Immature natural killer cell (primary cell): ENCODE data around the gene CACNA1A. TPM values are rescaled to one million over a fixed set of nuclear protein-coding genes. Genes with fewer than 3 reads are reported as not detected.
A peak's percentile ranks its signal among the peaks of the same experiment; 100 is the strongest.
"Not testable (repeated sequence)": the region's sequence is repeated elsewhere in the genome, so short reads cannot be mapped to it uniquely, and the experiment has no call there.

ENCODE experiments used
- DNase-seq, 3 donors: peaks; one replicate each; pipeline ENCODE4 v3.0.0; 2022; ENCODE audit warnings: mixed read lengths in 1 of 3
- H3K27ac Mint-ChIP-seq, 6 donors: one replicate each; pipeline ENCODE4 v1.8.0; 2020; ENCODE audit warnings: mixed read lengths in 6 of 6, mild to moderate bottlenecking in 5 of 6, inconsistent platforms in 4 of 6, moderate library complexity in 3 of 6
- H3K27me3 Mint-ChIP-seq, 3 donors: one replicate each; pipeline ENCODE4 v1.8.0; 2020 to 2021; ENCODE audit warnings: low read depth in 3 of 3, mild to moderate bottlenecking in 3 of 3, mixed read lengths in 3 of 3, moderate library complexity in 3 of 3, inconsistent platforms in 1 of 3
- H3K36me3 Mint-ChIP-seq, 3 donors: one replicate each; pipeline ENCODE4 v1.8.0; 2020; ENCODE audit warnings: mixed read lengths in 3 of 3, inconsistent platforms in 2 of 3, mild to moderate bottlenecking in 2 of 3
- H3K4me1 Mint-ChIP-seq, 2 donors: one replicate each; pipeline ENCODE4 v1.8.0; 2020; ENCODE audit warnings: inconsistent platforms in 2 of 2, mild to moderate bottlenecking in 2 of 2, mixed read lengths in 2 of 2, moderate library complexity in 1 of 2
- H3K4me3 Mint-ChIP-seq, 5 donors: one replicate each; pipeline ENCODE4 v1.8.0; 2020; ENCODE audit warnings: mild to moderate bottlenecking in 5 of 5, mixed read lengths in 5 of 5, inconsistent platforms in 3 of 5, moderate library complexity in 3 of 5
- H3K9me3 Mint-ChIP-seq, 6 donors: one replicate each; pipeline ENCODE4 v1.8.0; 2020; ENCODE audit warnings: mild to moderate bottlenecking in 6 of 6, mixed read lengths in 6 of 6, inconsistent platforms in 4 of 6, moderate library complexity in 3 of 6
- polyA plus RNA-seq, 3 donors: library from polyadenylated mRNA; unstranded; fragments of 300-500 nt; fragmentation: Illumina TruSeq; gene quantifications; one replicate each; pipeline ENCODE4 v1.2.3, GENCODE V29; 2021

The CACNA1A gene
- 1 to 10 TPM in 1 of 3 donors, under 1 TPM in 1, not detected in 1; 0.12 to 1.4 TPM for polyA plus RNA-seq

DNA sequence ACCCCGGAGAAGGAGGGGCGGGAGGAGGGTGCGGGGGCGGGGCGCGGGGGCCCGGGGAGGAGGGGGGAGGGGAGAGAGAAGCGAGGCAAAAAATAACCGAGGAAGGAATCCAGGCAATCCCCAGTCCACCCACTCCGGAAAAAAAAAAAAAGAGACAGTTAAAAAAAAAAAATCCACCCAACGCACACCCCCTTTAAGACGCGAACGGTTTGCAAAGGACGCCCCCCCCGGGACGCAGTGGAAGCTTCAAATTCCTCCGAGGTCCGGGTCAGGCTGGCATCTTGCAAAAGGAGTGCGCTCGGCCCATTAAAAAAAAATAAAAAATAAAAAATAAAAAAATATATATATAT lies at the start of gene CACNA1A:
Gene CACNA1A (minus strand): TSS at position 9 of the 350 bp plus-strand sequence. CDS start 255 bp downstream, outside the sequence.
- Mint-ChIP-seq H3K36me3 (no peaks in the 10 kb centered on the region), H3K4me3 (peak within 1 kb of the TSS; percentile 18 to 54 (median 29)), H3K9me3 (peaks cover 0 to 2% (median 0%) of the 10 kb centered on the region in 6 donors), H3K27ac (no peak within 1 kb of the TSS), H3K27me3 (peaks cover 14 to 17% (median 16%) of the 10 kb centered on the region in 3 donors), H3K4me1 (peaks cover 0 to 3% of the 10 kb centered on the region in 2 donors)
- no peak for DNase-seq

DNA sequence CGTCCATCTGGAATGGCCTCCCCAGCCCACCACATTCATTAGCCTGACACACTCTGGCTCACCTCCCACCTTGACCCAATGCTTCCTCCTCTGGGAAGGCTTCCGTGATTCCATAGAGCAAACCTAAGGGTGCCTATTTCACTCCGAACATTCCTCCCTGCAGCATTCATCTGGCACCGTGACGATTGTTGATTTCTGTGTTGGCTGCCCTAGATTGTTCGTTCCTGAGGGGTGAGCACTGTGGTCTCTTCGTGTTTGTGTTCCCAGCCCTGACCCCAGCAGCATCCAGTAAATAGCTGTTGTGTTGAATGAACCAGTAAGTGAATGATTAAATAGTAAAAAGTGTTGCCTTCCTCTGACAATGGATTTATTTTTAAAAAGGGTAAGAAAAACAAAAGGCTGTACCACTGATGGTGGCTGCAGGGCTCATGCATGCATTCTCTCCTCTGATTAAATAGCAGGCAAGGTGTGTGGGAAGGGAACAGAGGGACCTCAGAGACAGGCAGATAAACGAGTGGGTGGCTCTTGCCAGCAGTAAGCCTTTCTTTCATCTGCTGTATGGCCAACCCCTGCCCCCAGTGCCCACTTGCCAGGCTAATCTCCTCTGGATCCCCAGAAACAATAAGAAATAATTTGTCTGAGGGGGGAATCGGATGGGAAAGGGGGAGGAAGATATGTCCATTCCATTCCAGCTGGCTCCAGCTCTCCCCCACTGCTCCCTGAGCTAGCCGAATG lies 48.4 kb upstream of the CACNA1A start:
- no peak overlapping the region for H3K4me3 Mint-ChIP-seq
- H3K9me3 Mint-ChIP-seq = peaks cover 0 to 1% (median 0%) of the 10 kb centered on the region in 6 donors
- no peak overlapping the region for H3K27ac Mint-ChIP-seq
- H3K4me1 Mint-ChIP-seq = no peaks in the 10 kb centered on the region
- H3K36me3 Mint-ChIP-seq = no peaks in the 10 kb centered on the region
- H3K27me3 Mint-ChIP-seq = peaks cover 0 to 12% (median 0%) of the 10 kb centered on the region in 3 donors
- DNase-seq = no peak

DNA sequence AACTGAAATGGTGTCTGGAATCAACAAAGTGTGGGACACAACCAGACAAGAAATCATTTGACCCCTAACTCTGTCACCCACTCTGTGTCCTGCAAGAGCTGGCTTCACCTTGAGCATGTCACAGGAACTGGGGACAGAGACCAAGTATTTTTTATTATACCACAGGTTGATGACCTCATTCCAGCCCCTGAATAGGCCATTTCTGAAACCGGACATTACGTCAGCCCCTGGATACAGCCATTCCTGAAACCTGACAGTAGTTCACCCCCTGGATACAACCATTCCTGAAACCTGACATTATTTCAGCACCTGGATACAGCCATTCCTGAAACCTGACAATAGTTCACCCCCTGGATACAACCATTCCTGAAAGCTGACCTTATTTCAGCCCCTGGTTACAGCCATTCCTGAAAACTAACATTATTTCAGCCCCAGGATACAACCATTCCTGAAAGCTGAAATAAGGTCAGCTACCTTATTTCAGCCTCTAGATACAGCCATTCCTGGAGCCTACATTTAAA lies 47.7 kb upstream of the CACNA1A start:
- no peaks in the 10 kb centered on the region for H3K36me3 Mint-ChIP-seq
- H3K27me3 Mint-ChIP-seq = peaks cover 0 to 12% (median 0%) of the 10 kb centered on the region in 3 donors
- no peaks in the 10 kb centered on the region for H3K4me1 Mint-ChIP-seq
- H3K27ac Mint-ChIP-seq = no peak overlapping the region
- no peak overlapping the region for H3K4me3 Mint-ChIP-seq
- peaks cover 0 to 1% (median 0%) of the 10 kb centered on the region in 6 donors for H3K9me3 Mint-ChIP-seq
- DNase-seq = no peak

DNA sequence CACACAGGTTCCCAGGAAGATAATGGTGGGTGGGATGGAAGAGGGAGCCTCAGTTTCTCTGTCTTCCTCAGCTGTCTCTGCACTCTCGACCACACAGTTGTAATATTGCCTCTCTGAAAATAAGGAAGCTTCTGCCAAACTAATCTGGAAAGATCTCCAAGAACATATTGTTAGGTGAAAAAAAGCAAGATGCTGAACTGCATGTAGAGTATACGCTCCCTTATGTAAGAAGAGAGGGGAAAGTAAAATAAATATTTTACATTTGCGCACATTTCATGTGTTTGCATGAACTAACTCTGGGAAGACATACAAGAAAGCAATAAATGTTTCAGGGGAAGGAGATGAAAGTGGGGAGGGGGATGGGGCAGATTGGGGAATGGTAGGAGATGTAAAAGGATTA lies 41.9 kb upstream of the CACNA1A start:
- Mint-ChIP-seq H3K4me1 (no peaks in the 10 kb centered on the region), H3K27ac (no peak overlapping the region), H3K27me3 (peaks cover 0 to 6% (median 2%) of the 10 kb centered on the region in 3 donors), H3K36me3 (no peaks in the 10 kb centered on the region), H3K9me3 (peaks cover 0 to 2% (median 0%) of the 10 kb centered on the region in 6 donors), H3K4me3 (no peak overlapping the region)
- no peak for DNase-seq

DNA sequence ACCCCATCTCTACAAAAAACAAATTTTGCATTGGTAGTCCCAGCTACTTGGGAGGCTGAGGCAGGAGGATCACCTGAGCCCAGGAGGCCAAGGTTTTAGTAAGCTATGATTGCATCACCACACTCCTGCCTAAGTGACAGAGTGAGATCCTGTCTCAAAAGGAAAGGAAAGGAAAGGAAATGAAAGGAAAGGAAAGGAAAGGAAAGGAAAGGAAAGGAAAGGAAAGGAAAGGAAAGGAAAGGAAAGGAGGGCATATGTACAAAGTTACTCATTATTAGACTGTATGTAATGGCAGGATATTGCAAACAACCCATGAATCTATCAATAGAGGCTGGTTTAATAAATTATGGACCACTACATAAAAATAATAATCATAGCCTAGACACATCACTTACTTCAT lies 40.8 kb upstream of the CACNA1A start:
- Mint-ChIP-seq H3K27me3 (peaks cover 0 to 6% (median 2%) of the 10 kb centered on the region in 3 donors), H3K27ac (no peak overlapping the region), H3K4me1 (no peaks in the 10 kb centered on the region), H3K36me3 (no peaks in the 10 kb centered on the region), H3K4me3 (no peak overlapping the region), H3K9me3 (peaks cover 0 to 2% (median 0%) of the 10 kb centered on the region in 6 donors)
- no peak for DNase-seq

DNA sequence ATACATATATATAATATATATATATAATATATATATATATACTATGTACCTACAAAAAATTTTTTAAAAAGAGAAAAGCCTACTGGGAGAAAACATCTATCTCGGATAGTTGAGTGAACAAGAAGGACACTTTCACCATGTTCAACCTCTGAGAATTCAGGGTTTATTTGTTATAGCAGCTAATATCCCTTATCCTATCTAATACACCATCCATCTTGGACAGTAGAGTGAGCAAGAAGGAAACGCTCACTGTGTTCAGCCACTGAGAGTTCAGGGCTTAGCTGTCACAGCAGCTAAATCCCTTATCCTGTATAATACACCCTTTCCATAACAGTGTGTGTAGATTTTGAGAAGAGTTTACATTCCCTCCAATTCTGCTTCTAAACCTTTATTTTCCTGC lies 38.1 kb upstream of the CACNA1A start:
- H3K4me3 Mint-ChIP-seq = no peak overlapping the region
- H3K9me3 Mint-ChIP-seq = peaks cover 0 to 2% (median 0%) of the 10 kb centered on the region in 6 donors
- no peaks in the 10 kb centered on the region for H3K36me3 Mint-ChIP-seq
- no peak for DNase-seq
- H3K27ac Mint-ChIP-seq = no peak overlapping the region
- H3K4me1 Mint-ChIP-seq = no peaks in the 10 kb centered on the region
- peaks cover 0 to 9% (median 4%) of the 10 kb centered on the region in 3 donors for H3K27me3 Mint-ChIP-seq

DNA sequence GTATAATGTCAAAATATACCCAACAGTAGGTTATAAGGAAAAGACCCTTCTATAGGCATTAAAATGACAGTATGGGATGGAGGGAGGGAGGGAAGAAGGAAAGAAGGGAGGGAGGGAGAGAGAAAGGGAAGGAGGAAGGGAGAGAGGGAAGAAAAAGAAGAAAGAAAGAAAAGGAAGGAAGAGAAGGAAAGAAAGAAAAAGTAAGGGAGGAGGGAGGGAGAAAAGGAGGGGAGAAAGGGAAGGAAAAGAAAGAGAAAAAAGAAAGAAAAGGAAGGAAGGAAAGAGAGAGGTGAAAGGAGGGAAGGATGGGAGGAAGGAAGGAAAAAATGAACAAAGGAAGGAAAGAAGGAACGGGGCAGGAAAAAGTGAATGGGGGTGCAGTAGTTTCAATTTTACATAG lies 35.3 kb upstream of the CACNA1A start:
- no peak overlapping the region for H3K4me3 Mint-ChIP-seq
- H3K9me3 Mint-ChIP-seq = peaks cover 0 to 8% (median 0%) of the 10 kb centered on the region in 6 donors
- no peak overlapping the region for H3K27ac Mint-ChIP-seq
- H3K36me3 Mint-ChIP-seq = no peaks in the 10 kb centered on the region
- peaks cover 2 to 7% (median 5%) of the 10 kb centered on the region in 3 donors for H3K27me3 Mint-ChIP-seq
- no peaks in the 10 kb centered on the region for H3K4me1 Mint-ChIP-seq
- DNase-seq = no peak

DNA sequence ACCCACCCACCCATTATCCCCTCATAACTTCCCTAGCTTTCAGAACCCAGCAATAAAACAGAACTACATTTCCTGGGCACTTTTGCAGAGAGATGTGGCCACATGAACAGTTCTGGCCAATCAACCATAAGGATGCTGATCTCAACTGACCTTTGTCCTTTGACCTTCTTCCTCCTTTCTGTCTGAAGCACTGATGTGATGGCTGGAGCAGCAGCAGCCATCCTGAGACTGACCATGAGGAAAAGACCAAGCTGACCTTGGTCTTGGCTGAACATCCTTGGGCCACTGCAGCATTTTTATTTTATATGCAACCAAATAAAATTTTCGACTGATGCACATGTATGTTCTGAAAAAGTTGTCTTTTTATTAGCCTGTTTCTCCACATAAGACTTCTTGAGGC lies 33.1 kb upstream of the CACNA1A start:
- H3K27ac Mint-ChIP-seq = no peak overlapping the region
- H3K9me3 Mint-ChIP-seq = peaks cover 0 to 8% (median 0%) of the 10 kb centered on the region in 6 donors
- no peak for DNase-seq
- H3K4me1 Mint-ChIP-seq = no peaks in the 10 kb centered on the region
- no peaks in the 10 kb centered on the region for H3K36me3 Mint-ChIP-seq
- no peak overlapping the region for H3K4me3 Mint-ChIP-seq
- peaks cover 2 to 7% (median 3%) of the 10 kb centered on the region in 3 donors for H3K27me3 Mint-ChIP-seq

DNA sequence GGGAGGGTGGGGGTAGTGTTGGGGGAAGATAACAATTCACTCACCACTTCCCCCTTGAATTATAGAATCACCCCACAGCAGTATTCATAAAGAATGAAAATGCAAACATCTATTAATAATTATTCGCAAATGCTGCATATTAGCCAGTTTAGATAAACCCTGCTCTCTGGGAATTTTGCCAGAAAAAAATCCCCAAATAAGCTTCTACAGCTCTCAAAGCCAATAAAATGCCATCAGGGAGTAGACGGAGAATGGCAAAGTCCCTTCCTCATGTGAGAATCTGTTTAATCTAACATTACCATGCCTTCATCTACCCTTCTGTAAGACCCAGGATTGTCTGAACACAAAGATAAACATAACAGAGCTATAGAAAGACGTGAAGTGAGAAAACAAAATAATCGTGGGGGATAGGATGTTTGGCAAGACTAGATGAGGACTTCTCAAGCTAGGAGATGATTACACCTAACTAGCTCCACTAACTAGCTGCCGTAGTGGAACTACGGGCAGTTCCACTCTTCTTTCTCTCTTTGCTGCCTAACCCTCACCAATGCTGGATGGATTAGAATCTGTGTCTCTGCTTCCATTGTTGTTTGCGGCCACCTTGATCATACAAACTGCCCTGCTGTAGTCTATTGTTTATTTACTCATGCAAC lies 32.4 kb upstream of the CACNA1A start:
- H3K9me3 Mint-ChIP-seq = peaks cover 0 to 8% (median 0%) of the 10 kb centered on the region in 6 donors
- no peaks in the 10 kb centered on the region for H3K4me1 Mint-ChIP-seq
- H3K27me3 Mint-ChIP-seq = peaks cover 2 to 7% (median 5%) of the 10 kb centered on the region in 3 donors
- H3K27ac Mint-ChIP-seq = no peak overlapping the region
- H3K4me3 Mint-ChIP-seq = no peak overlapping the region
- no peak for DNase-seq
- no peaks in the 10 kb centered on the region for H3K36me3 Mint-ChIP-seq

DNA sequence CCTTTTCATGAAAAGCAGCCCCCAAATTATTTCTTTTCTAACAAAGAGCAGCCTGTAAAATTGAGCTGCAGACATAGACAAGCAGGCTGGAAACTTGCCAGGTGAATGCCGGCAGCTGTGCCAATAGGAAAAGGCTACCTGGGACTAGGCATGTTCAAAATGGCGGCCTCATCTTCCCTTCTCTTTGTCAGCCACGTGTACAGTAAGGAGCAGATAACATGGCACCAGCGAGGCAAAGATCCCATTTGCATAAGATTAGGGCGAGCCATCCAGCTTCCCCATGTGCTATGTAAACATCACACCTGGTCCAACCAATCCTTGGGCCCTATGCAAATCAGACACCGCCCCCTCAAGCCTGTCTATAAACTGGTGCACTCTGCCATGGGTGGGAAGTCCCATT lies 31.2 kb upstream of the CACNA1A start:
- DNase-seq = no peak
- peaks cover 2 to 7% (median 3%) of the 10 kb centered on the region in 3 donors for H3K27me3 Mint-ChIP-seq
- H3K4me1 Mint-ChIP-seq = no peaks in the 10 kb centered on the region
- no peak overlapping the region for H3K27ac Mint-ChIP-seq
- H3K4me3 Mint-ChIP-seq = no peak overlapping the region
- peaks cover 0 to 5% (median 0%) of the 10 kb centered on the region in 6 donors for H3K9me3 Mint-ChIP-seq
- no peaks in the 10 kb centered on the region for H3K36me3 Mint-ChIP-seq

DNA sequence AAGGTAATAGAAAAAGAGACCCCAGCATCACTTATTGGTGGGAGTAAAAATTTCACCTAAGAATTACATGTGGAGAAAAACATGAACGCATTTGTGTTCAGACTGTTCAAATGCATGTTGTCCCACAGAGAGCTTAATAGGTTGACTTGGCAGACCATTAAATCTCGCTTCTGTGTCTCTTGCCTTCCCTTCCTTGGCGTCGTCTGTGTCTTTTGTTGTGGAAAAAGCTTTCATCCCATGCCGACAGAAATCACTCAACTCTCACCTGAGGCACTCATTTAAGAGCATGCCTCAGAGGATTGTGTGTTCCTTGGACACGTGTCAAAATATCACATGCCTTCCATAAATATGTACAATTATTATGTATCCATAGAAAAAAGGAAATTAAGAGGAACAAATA lies 24.4 kb upstream of the CACNA1A start:
- no peak overlapping the region for H3K27ac Mint-ChIP-seq
- H3K27me3 Mint-ChIP-seq = peaks cover 4 to 12% (median 6%) of the 10 kb centered on the region in 3 donors
- peaks cover 0 to 4% (median 0%) of the 10 kb centered on the region in 3 donors for H3K36me3 Mint-ChIP-seq
- H3K4me1 Mint-ChIP-seq = no peaks in the 10 kb centered on the region
- no peak for DNase-seq
- no peaks in the 10 kb centered on the region for H3K9me3 Mint-ChIP-seq
- no peak overlapping the region for H3K4me3 Mint-ChIP-seq

DNA sequence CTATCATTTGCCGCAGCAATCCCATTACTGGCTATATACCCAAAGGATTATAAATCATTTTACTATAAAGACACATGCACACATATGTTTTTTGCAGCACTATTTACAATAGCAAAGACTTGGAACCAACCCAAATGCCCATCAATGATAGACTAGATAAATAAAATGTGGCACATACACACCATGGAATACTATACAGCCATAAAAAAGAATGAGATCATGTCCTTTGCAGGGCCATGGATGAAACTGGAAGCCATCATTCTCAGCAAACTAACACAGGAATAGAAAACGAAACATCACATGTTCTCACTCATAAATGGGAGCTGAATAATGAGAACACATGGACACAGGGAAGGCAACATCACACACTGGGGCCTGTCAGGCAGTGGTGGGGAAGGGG lies 23.4 kb upstream of the CACNA1A start:
- not testable (repeated sequence) for DNase-seq, H3K4me1 Mint-ChIP-seq, H3K36me3 Mint-ChIP-seq, H3K4me3 Mint-ChIP-seq, H3K27ac Mint-ChIP-seq, H3K9me3 Mint-ChIP-seq
- peaks cover 7 to 12% (median 7%) of the 10 kb centered on the region in 3 donors for H3K27me3 Mint-ChIP-seq

DNA sequence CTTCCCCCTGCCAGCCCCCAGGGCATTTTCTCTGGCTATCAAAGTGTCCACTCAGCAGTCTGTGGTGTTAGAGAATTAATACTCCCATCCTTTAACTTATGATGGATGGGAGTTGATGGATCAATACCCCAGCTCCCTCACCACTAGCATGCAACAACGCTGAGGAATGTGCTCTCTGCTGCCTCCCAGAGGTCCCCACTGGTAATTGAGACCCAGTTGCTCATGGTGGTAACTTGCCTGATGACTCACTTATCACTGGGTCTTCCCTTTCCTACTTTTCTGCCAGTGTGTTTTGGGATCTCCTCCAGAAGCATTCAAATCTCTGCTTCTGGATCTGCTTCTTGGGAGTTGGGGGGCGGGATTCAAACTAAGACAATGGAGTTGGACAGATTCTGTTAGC lies 20.3 kb upstream of the CACNA1A start:
- peaks cover 0 to 6% (median 4%) of the 10 kb centered on the region in 6 donors for H3K9me3 Mint-ChIP-seq
- DNase-seq = peak in 1 of 3 donors; percentile 2
- peaks cover 0 to 4% (median 3%) of the 10 kb centered on the region in 3 donors for H3K36me3 Mint-ChIP-seq
- H3K4me3 Mint-ChIP-seq = no peak overlapping the region
- H3K4me1 Mint-ChIP-seq = no peaks in the 10 kb centered on the region
- no peak overlapping the region for H3K27ac Mint-ChIP-seq
- H3K27me3 Mint-ChIP-seq = peaks cover 5 to 16% (median 8%) of the 10 kb centered on the region in 3 donors

DNA sequence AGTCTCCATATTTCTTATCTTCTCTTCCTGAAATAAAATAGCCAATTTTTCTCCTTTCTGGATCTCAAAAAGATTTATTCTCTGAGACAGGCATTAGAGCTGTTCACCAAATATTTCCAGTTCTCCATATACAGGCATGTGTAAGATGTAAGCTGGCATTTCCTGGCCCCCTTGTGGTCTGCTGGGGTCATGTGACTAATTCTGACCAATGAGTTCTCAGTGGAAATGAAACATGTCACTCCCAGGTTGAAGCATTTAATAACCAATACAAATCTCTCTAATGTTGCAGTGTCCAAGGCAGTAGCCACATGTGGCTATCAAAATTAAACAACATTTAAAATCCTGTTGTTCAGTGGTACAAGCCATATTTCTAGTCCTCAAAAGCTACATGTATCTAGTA lies 14.8 kb upstream of the CACNA1A start:
- no peak for DNase-seq
- Mint-ChIP-seq H3K27me3 (peaks cover 3 to 9% (median 6%) of the 10 kb centered on the region in 3 donors), H3K4me3 (no peak overlapping the region), H3K36me3 (peaks cover 0 to 4% (median 3%) of the 10 kb centered on the region in 3 donors), H3K27ac (no peak overlapping the region), H3K9me3 (peaks cover 2 to 28% (median 11%) of the 10 kb centered on the region in 6 donors), H3K4me1 (no peaks in the 10 kb centered on the region)
